Heart left ventricle (tissue), 16 donors: ENCODE results near the gene THOC1. TPM values are rescaled to one million over a fixed set of nuclear protein-coding genes. Genes with fewer than 3 reads are reported as not detected.

ENCODE experiments used
- ATAC-seq, 4 donors: fragments of 200-7000 bp; cut with Tn5 transposase; one replicate each; pipeline ENCODE4 v1.9.1; 2020 to 2022; ENCODE audit warnings: moderate library complexity in 4 of 4, mild to moderate bottlenecking in 3 of 4, moderate number of reproducible peaks in 1 of 4
- DNase-seq, 5 donors: peaks; one replicate each; pipeline ENCODE4 v3.0.0-alpha.2; 2020
- H3K27ac ChIP-seq, 12 donors: fragments of 200-600 bp; sonication (generic) in 4 of 12; one replicate each; pipeline versions ENCODE4 v1.5.0 to v1.8.0; 2016 to 2022; ENCODE audit warnings: mild to moderate bottlenecking in 2 of 12
- H3K27me3 ChIP-seq, 9 donors: fragments of 200-600 bp; sonication (generic) in 2 of 9; one replicate each; pipeline versions ENCODE4 v1.5.1 to v1.8.0; 2016 to 2022; ENCODE audit warnings: mild to moderate bottlenecking in 3 of 9
- H3K36me3 ChIP-seq, 9 donors: fragments of 200-600 bp; sonication (generic) in 2 of 9; one replicate each; pipeline versions ENCODE4 v1.5.0 to v1.8.0; 2018 to 2022; ENCODE audit warnings: mild to moderate bottlenecking in 2 of 9
- H3K4me1 ChIP-seq, 12 donors: fragments of 200-600 bp; sonication (generic) in 4 of 12; one replicate each; pipeline versions ENCODE4 v1.5.0 to v1.8.0; 2016 to 2022; ENCODE audit warnings: mild to moderate bottlenecking in 3 of 12
- H3K4me3 ChIP-seq, 12 donors: fragments of 200-600 bp; sonication (generic) in 4 of 12; one replicate each; pipeline versions ENCODE4 v1.5.0 to v1.8.0; 2017 to 2022; ENCODE audit warnings: mild to moderate bottlenecking in 9 of 12, moderate library complexity in 4 of 12
- H3K9me3 ChIP-seq, 12 donors: fragments of 200-600 bp; sonication (generic) in 4 of 12; one replicate each; pipeline versions ENCODE4 v1.5.0 to v1.8.0; 2016 to 2022; ENCODE audit warnings: mild to moderate bottlenecking in 1 of 12
- CTCF ChIP-seq, 12 donors: fragments of 200-600 bp; sonication (generic) in 4 of 12; IDR thresholded peaks; one replicate each; pipeline versions ENCODE4 v1.5.0 to v1.8.0; 2018 to 2022; ENCODE audit warnings: antibody characterized with exemption in 12 of 12, mild to moderate bottlenecking in 5 of 12
- POLR2A ChIP-seq, 2 donors: fragments of 450-650 bp; IDR thresholded peaks; one replicate each; pipeline ENCODE4 v1.6.1; 2017; ENCODE audit warnings: antibody characterized with exemption in 2 of 2, mild to moderate bottlenecking in 2 of 2, moderate library complexity in 2 of 2
- WGBS, 4 donors: extraction: QIAGEN DNeasy Blood & Tissue Kit in 2 of 4; methylation state at CpG; one replicate each; pipeline versions ENCODE4 v1.1.5 to v1.1.7; 2013 to 2018; 5-methylcytosine and 5-hydroxymethylcytosine counted together
- intact Hi-C, 10 donors: fragments of 100-400 bp; cut with DNase I; formaldehyde crosslinking; loops; one replicate each; pipeline versions ENCODE4 v1.11.1 to v1.14.2; 2022
- polyA plus RNA-seq, 2 donors: library from polyadenylated mRNA; stranded (reverse); fragments of 200-250 nt; gene quantifications; one replicate each; pipeline ENCODE4 v1.2.3, GENCODE V29; 2013
- total RNA-seq, 9 donors: library from RNA; depleted of rRNA in 2 of 9; stranded (reverse); fragments of >200 nt in 2 of 9; fragmentation: NEBNext Ultra II Directional in 3 of 9; extraction: Animal tissue kit (Norgen Biotek cat#: 25700) in 3 of 9; gene quantifications; one replicate each; pipeline versions ENCODE4 v1.1.0 to v1.2.4, GENCODE V29; 2016 to 2023
- donor health status: ischemic (EF 13 %, LVEDD 7.1; RV severe dilation, severe dysfunction).
- donor health status: healthy with polysubstance abuse.
- donor health status: DM: no; HTN: yes; CAD: no.
- donor health status: DM: no; HTN: no; CAD: no.
- donor health status: ischemic (EF 25% LVEDD 6.9; RV normal size, moderate dysfunction).
- donor health status: ischemic (EF 25% LVEDD 5.7; RV mildly dilated, moderate dysfunction).
- donor health status: healthy.
- donor health status: DM: yes; HTN: yes; CAD: no.
- donor health status: ischemic (EF 35%, LVEDD 5.7; RV mildly dilated, moderate dysfunction).
- donor health status: nonischemic (EF 11% LVEDD 7.7; RV severe dilation, severe dysfunction).
- donor health status: DM: yes; HTN: yes; CAD: no.
- donor health status: PGD.
- donor health status: ischemic (EF 29% LVEDD 5.4; RV normal size, mild dysfunction).
- donor health status: nonischemic (EF 23%, LVEDD 6.1; RV moderate dilation, normal function).

THOC1 gene
- total and polyA plus RNA-seq, 11 donors = 6.4 to 19.0 (median 10.0) TPM

- Histone ChIP-seq H3K4me1 (no peaks in the 10 kb centered on the region), H3K9me3 (no peaks in the 10 kb centered on the region), H3K27me3 (no peaks in the 10 kb centered on the region), H3K27ac (no peak overlapping the region), H3K4me3 (no peak overlapping the region), H3K36me3 (peaks cover 0 to 100% (median 93%) of the 10 kb centered on the region in 9 donors)
- 84 to 97% (median 93%) methylated on average over 2 of the region's 2 CpGs for WGBS, 4 donors
- DNase-seq (no peak), ATAC-seq (no peak)
- TF ChIP-seq CTCF (IDR thresholded peaks at IDR 0.05) (no peak), POLR2A (IDR thresholded peaks at IDR 0.05) (no peak)
- intact Hi-C loops = no loop called here
These were observed 17.2 kb downstream of the THOC1 start for GRCh38 chr18:250685-251084.

DNA sequence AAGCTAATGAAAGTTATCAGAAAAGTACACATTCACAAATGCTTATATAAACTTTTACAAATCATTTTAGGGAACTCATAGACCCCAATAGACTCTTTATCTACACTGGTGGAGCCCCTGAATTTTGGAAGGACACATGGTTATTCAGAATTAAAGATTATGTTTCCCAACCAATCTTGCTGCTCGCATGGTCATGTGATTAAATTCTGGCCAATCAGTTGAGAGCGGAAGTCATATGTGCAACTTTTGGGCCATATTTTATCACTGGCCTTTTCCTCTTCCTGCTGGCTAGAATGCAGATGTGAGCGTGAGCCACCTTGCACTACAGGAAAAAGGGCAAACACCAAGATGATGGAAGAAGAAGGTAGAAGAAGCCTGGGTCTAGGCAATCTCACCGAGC, 19.8 kb downstream of the THOC1 start:
- 81 to 96% (median 93%) methylated on average over 4 of the region's 4 CpGs for WGBS, 4 donors
- H3K36me3 ChIP-seq = peaks cover 0 to 99% (median 88%) of the 10 kb centered on the region in 9 donors
- no peaks in the 10 kb centered on the region for H3K9me3 ChIP-seq
- no peak for DNase-seq
- TF ChIP-seq CTCF (IDR thresholded peaks at IDR 0.05) (no peak), POLR2A (IDR thresholded peaks at IDR 0.05) (no peak)
- no peaks in the 10 kb centered on the region for H3K27me3 ChIP-seq
- no peak overlapping the region for H3K27ac ChIP-seq
- intact Hi-C loops = no loop called here
- H3K4me1 ChIP-seq = no peaks in the 10 kb centered on the region
- H3K4me3 ChIP-seq = no peak overlapping the region
- ATAC-seq = no peak

- WGBS, 4 donors = 83 to 88% (median 87%) methylated on average over 2 of the region's 2 CpGs
These were observed 22.5 kb downstream of the THOC1 start for GRCh38 chr18:245282-245847.

GRCh38 chr18:240175-240574, 27.7 kb downstream of the THOC1 start:
- intact Hi-C loops = no loop called here
- no peak for TF ChIP-seq CTCF (IDR thresholded peaks at IDR 0.05)
- TF ChIP-seq POLR2A (IDR thresholded peaks at IDR 0.05) = no peak
- ATAC-seq (peak; percentile 94 to 97 (median 95)), DNase-seq (no peak)
- H3K27me3 ChIP-seq = no peaks in the 10 kb centered on the region
- peak overlapping the region in 11 of 12 donors; percentile 8 to 86 (median 74) for H3K27ac ChIP-seq
- peaks cover 0 to 46% (median 22%) of the 10 kb centered on the region in 9 donors for H3K36me3 ChIP-seq
- 54 to 64% (median 59%) methylated on average over 1 of the region's 1 CpG for WGBS, 4 donors
- H3K4me3 ChIP-seq = no peak overlapping the region
- no peaks in the 10 kb centered on the region for H3K9me3 ChIP-seq
- peaks cover 0 to 11% (median 2%) of the 10 kb centered on the region in 12 donors for H3K4me1 ChIP-seq

More at GRCh38 chr18:245282-245847, 22.5 kb downstream of the THOC1 start:
- no peak overlapping the region for H3K27ac ChIP-seq
- DNase-seq (peak in 2 of 5 donors; percentile 23 to 38), ATAC-seq (peak in 3 of 4 donors; percentile 49 to 64 (median 56))
- no peaks in the 10 kb centered on the region for H3K27me3 ChIP-seq
- no peaks in the 10 kb centered on the region for H3K9me3 ChIP-seq
- H3K4me3 ChIP-seq = no peak overlapping the region
- intact Hi-C loops = no loop called here
- peaks cover 0 to 91% (median 69%) of the 10 kb centered on the region in 9 donors for H3K36me3 ChIP-seq
- TF ChIP-seq CTCF (IDR thresholded peaks at IDR 0.05) (no peak), POLR2A (IDR thresholded peaks at IDR 0.05) (no peak)
- peaks cover 0 to 7% (median under 1%) of the 10 kb centered on the region in 12 donors for H3K4me1 ChIP-seq
